ENCODE data around the gene CASQ1. TPM values are rescaled to one million over a fixed set of nuclear protein-coding genes. Genes with fewer than 3 reads are reported as not detected.

Gene CASQ1
- total and polyA plus RNA-seq, 9 donors = 0.06 to 0.92 (median 0.43) TPM; not detected in 3

DNA sequence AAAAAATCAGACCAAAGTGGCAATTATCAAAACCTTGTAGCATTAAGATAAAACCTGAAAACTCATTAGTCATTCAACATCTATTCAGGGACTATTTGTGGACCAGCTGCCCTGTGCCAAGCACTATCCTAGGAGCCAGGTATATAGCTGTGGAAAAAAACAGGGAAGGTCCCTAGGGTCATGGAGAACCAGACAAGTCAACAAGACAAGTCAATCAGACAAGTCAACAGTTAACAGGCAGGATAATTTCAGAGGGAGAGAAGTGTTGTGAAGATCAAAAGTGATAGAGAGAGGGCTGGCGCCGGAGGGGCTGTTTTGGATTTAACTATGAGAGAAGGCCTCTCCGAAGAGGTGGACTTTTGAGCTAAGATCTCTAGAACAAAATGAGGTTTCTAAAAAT is 42.3 kb upstream of the CASQ1 start:
- Histone ChIP-seq H3K27ac (no peak overlapping the region), H3K9me3 (no peaks in the 10 kb centered on the region), H3K36me3 (no peaks in the 10 kb centered on the region), H3K4me3 (no peak overlapping the region), H3K27me3 (no peaks in the 10 kb centered on the region), H3K4me1 (ENCODE audit: insufficient read depth) (no peaks in the 10 kb centered on the region)
- TF ChIP-seq CTCF (IDR thresholded peaks at IDR 0.05) (no peak), EP300 (IDR thresholded peaks at IDR 0.05) (no peak), POLR2A (IDR thresholded peaks at IDR 0.05) (no peak)
- DNase-seq = no peak
- intact Hi-C loops (cut with DNase I) = no loop called here
- 82 to 88% (median 83%) methylated on average over 3 of the region's 3 CpGs for WGBS, 3 donors

DNA sequence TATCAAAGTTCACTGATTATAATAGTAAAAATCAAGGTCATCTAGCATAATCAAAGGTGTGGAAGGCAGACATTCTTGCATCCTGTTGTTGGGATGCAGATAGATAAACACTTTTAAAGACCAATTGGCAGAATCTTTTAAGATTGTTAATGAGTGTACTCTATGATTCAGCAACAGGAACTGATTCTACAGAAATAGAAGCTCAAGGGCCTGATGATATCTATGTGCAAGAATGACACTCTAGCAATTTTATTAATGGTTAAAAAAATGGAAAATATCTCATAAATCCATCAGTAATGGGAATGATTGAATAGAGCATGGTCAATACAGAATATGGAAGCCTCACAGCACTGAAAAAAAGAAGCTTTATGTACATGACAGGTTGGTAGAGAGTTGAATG is 41.1 kb upstream of the CASQ1 start:
- Histone ChIP-seq H3K27me3 (no peaks in the 10 kb centered on the region), H3K36me3 (no peaks in the 10 kb centered on the region), H3K9me3 (no peaks in the 10 kb centered on the region), H3K4me1 (ENCODE audit: insufficient read depth) (no peaks in the 10 kb centered on the region), H3K27ac (no peak overlapping the region), H3K4me3 (no peak overlapping the region)
- intact Hi-C loops (cut with DNase I) = no loop called here
- DNase-seq = no peak
- no peak for TF ChIP-seq EP300 (IDR thresholded peaks at IDR 0.05)
- TF ChIP-seq POLR2A (IDR thresholded peaks at IDR 0.05) = no peak
- TF ChIP-seq CTCF (IDR thresholded peaks at IDR 0.05) = no peak

DNA sequence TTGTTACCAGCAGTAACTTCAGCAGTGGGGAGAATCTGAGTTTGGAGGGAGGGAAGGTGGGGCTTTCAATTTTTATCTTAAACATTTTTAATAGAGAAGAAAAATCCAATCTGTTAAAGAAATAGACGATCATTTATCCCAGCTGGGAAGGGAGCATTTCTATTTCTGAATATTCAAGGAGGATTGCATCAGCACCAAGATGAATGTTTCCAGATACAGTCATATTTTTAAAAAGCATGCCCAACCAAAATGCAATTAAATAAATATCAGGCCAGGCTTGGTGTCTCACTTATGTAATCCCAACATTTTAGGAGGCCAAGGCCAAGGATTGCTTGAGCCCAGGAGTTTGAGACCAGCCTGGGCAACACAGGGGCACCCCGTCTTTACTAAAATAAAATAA is 40.7 kb upstream of the CASQ1 start:
- Histone ChIP-seq H3K4me3 (no peak overlapping the region), H3K9me3 (no peaks in the 10 kb centered on the region), H3K27me3 (no peaks in the 10 kb centered on the region), H3K36me3 (no peaks in the 10 kb centered on the region), H3K27ac (no peak overlapping the region), H3K4me1 (ENCODE audit: insufficient read depth) (no peaks in the 10 kb centered on the region)
- WGBS, 3 donors = 42 to 51% (median 48%) methylated on average over 2 of the region's 2 CpGs
- intact Hi-C loops (cut with DNase I) = no loop called here
- DNase-seq = no peak
- no peak for TF ChIP-seq POLR2A (IDR thresholded peaks at IDR 0.05)
- no peak for TF ChIP-seq EP300 (IDR thresholded peaks at IDR 0.05)
- TF ChIP-seq CTCF (IDR thresholded peaks at IDR 0.05) = no peak

DNA sequence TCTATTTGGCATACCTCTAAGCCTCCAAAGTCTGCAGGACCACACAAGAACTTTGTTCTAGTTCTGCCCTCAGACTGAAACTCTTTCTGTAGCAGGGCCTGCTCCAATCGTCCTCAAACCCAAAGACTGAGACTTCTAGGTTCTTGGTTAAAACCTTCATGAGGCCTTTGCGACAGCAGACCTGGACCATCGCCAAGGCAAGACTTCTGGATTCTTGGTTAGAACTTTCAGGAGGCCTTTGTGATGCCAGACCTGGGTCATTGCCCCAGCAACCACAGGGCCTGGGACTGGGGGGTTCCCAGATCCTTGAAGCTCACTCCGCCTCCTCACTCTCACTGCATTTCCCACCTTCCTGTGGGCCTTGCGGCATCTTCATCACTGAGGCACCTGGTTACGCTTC is 39.1 kb upstream of the CASQ1 start, which contains the start of gene ATP1A4:
Gene ATP1A4, plus strand, starts transcription at position 301 of the 400 bp plus-strand sequence. CDS start 438 bp downstream, outside the sequence.
- Histone ChIP-seq H3K27me3 (no peaks in the 10 kb centered on the region), H3K36me3 (no peaks in the 10 kb centered on the region), H3K27ac (no peak within 1 kb of the TSS), H3K9me3 (no peaks in the 10 kb centered on the region), H3K4me1 (ENCODE audit: insufficient read depth) (no peaks in the 10 kb centered on the region), H3K4me3 (no peak within 1 kb of the TSS)
- TF ChIP-seq POLR2A (IDR thresholded peaks at IDR 0.05) (no peak), EP300 (IDR thresholded peaks at IDR 0.05) (no peak), CTCF (IDR thresholded peaks at IDR 0.05) (no peak)
- no peak for DNase-seq
- intact Hi-C loops (cut with DNase I) = no loop called here
- 88 to 93% (median 89%) methylated on average over 6 of the region's 6 CpGs for WGBS, 3 donors

GRCh38 chr1:160154790-160155189 is 35.6 kb upstream of the CASQ1 start:
- TF ChIP-seq POLR2A (IDR thresholded peaks at IDR 0.05) (no peak), CTCF (IDR thresholded peaks at IDR 0.05) (no peak), EP300 (IDR thresholded peaks at IDR 0.05) (no peak)
- Histone ChIP-seq H3K4me1 (ENCODE audit: insufficient read depth) (no peaks in the 10 kb centered on the region), H3K4me3 (no peak overlapping the region), H3K27me3 (no peaks in the 10 kb centered on the region), H3K36me3 (no peaks in the 10 kb centered on the region), H3K9me3 (no peaks in the 10 kb centered on the region), H3K27ac (no peak overlapping the region)
- no peak for DNase-seq
- WGBS, 3 donors = 81 to 88% (median 85%) methylated on average over 3 of the region's 3 CpGs
- intact Hi-C loops (cut with DNase I) = no loop called here

All from ovary (tissue), 9 donors.